Neutrophil (primary cell): ENCODE data around the gene BGN.

Source experiments
- H3K27ac ChIP-seq: fragments of 200-600 bp; sonication (generic); 2 replicates; pipeline ENCODE4 v1.5.1; 2016; ENCODE audit warnings: mild to moderate bottlenecking, moderate library complexity
- H3K27me3 ChIP-seq: fragments of 200-600 bp; sonication (generic); 2 replicates; pipeline ENCODE4 v1.6.0; 2016; ENCODE audit warnings: mild to moderate bottlenecking
- H3K36me3 ChIP-seq: fragments of 200-600 bp; sonication (generic); 2 replicates; pipeline ENCODE4 v1.5.1; 2017
- H3K4me1 ChIP-seq, 2 experiments: fragments of 200-600 bp in 1 of 2; sonication (generic) in 1 of 2; 1 replicate in 1 of 2; 2 replicates in 1 of 2; pipeline versions ENCODE4 v1.5.1 to v1.6.1; 2013 to 2016; ENCODE audit warnings: low read depth in 1 of 2, low read length in 1 of 2, mild to moderate bottlenecking in 1 of 2, moderate library complexity in 1 of 2; ENCODE audit not compliant: control insufficient read depth in 1 of 2, insufficient read depth in 1 of 2
- H3K4me3 ChIP-seq, 2 experiments: fragments of 200-600 bp in 1 of 2; sonication (generic) in 1 of 2; 1 replicate in 1 of 2; 2 replicates in 1 of 2; pipeline ENCODE4 v1.5.1; 2013 to 2016; ENCODE audit warnings: low read depth in 1 of 2, low read length in 1 of 2, mild to moderate bottlenecking in 1 of 2, moderate library complexity in 1 of 2
- H3K9me3 ChIP-seq: fragments of 200-600 bp; sonication (generic); 2 replicates; pipeline ENCODE4 v1.5.1; 2016
- TF ChIP-seq, protein P1 (sequence below): fragments of 200-600 bp; sonication (generic); IDR thresholded peaks from 2 replicates; pipeline ENCODE4 v1.5.1; 2016; ENCODE audit warnings: antibody characterized with exemption

The BGN gene

DNA sequence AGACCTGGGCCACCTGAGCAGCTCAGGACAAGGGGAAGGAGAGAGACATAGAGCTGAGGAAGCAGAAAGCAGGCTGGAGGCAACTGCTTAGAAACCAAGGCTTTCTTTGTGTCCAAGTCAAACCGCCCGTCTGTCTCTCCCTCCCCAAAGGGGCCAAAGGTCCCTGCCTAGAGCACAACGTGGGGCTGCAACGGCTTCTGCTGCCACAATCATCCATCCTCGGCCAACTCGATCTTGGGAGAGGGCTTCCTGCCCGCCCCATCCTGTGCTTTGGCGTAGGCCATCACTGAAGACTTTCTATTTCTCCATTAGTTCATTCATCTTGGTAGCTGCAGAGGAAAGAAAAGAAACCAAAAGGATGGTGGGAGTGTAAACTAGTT, 47.2 kb upstream of the BGN start:
- no peaks in the 10 kb centered on the region for H3K36me3 ChIP-seq
- H3K9me3 ChIP-seq: no peaks in the 10 kb centered on the region
- TF ChIP-seq, protein P1, sequence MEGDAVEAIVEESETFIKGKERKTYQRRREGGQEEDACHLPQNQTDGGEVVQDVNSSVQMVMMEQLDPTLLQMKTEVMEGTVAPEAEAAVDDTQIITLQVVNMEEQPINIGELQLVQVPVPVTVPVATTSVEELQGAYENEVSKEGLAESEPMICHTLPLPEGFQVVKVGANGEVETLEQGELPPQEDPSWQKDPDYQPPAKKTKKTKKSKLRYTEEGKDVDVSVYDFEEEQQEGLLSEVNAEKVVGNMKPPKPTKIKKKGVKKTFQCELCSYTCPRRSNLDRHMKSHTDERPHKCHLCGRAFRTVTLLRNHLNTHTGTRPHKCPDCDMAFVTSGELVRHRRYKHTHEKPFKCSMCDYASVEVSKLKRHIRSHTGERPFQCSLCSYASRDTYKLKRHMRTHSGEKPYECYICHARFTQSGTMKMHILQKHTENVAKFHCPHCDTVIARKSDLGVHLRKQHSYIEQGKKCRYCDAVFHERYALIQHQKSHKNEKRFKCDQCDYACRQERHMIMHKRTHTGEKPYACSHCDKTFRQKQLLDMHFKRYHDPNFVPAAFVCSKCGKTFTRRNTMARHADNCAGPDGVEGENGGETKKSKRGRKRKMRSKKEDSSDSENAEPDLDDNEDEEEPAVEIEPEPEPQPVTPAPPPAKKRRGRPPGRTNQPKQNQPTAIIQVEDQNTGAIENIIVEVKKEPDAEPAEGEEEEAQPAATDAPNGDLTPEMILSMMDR: no peak
- H3K27ac ChIP-seq: no peak overlapping the region
- H3K4me3 ChIP-seq: no peak overlapping the region
- no peaks in the 10 kb centered on the region for H3K4me1 ChIP-seq
- no peaks in the 10 kb centered on the region for H3K27me3 ChIP-seq

DNA sequence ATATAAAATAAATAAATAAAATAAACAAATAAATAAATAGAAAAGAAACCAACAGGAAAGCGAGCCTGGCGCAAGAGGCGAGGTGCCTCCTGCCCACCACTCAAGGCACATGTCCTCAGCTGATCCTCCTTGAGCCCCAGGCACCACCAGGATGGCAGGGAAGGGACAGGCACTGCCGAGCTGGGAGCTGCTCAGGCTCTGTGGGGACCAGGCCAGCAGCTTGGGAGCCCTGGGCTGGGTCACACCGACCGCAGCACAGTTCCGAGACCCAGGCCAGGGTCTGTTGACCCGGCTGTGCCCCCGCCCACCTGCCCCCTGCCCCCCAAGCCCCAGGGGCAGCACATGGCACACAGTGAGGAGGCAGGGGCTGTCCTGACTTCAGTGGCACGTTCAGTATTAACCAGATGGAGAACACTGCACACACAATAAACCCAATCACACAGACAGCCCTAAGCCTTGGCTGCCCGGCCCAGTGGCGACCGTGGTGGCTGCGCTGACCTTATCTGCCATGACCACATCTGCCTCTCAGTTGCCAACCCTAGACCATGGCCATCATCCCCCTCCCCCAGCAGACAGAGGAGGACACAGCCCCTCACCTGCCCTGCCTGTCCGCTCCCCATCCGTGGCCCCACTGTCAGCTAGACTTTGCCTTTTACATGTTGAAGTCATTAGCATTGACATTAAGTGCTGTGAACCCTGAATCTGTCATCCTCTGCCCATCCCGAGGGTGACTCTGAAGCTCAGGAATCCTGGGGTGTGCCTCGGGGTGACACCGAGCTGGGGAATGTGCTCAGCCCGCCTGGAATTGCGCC, 46.0 kb upstream of the BGN start:
- Histone ChIP-seq H3K9me3 (no peaks in the 10 kb centered on the region), H3K4me1 (no peaks in the 10 kb centered on the region), H3K27ac (no peak overlapping the region), H3K27me3 (no peaks in the 10 kb centered on the region), H3K4me3 (no peak overlapping the region), H3K36me3 (no peaks in the 10 kb centered on the region)
- TF ChIP-seq, protein P1: no peak

DNA sequence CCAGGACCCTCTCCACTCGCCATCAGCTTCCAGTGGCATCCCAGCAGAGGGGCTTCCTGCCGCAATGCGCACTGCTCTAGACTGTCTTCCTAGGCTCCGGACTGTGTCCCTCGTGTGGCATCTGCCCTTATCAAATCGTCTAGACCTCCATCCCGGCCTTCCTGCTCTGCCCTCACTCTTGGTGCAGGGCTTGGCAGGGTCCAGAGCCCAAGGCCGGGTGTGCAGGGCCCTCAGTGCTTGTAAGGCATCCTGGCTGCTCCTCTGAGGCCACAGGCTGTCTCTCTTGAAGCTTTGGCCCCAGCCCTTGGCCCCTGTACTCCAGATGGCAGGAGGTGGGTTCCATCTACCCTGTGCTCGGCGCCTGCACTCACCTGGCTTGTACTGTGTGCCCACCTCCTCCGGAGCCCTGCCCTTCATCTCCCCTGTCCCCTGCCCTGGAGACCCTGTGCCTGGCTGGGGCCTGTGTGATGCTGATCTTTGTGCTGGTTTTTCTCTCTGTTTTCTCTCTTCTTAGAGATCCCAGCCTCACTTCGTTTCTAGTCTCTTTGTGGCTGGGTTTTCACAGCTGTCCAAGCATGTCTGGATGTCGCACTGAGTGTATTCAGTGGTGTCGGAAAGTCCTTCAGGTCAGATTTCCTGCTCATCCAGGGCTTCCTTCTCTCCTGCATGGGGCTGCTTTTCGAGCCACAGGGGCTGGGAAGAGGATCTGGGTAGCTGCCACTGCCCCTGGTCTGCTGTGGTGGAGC, 45.2 kb upstream of the BGN start:
- H3K36me3 ChIP-seq: peaks cover 5% of the 10 kb centered on the region
- TF ChIP-seq, protein P1: no peak
- no peaks in the 10 kb centered on the region for H3K4me1 ChIP-seq
- no peak overlapping the region for H3K27ac ChIP-seq
- H3K27me3 ChIP-seq: no peaks in the 10 kb centered on the region
- H3K4me3 ChIP-seq: no peak overlapping the region
- no peaks in the 10 kb centered on the region for H3K9me3 ChIP-seq

DNA sequence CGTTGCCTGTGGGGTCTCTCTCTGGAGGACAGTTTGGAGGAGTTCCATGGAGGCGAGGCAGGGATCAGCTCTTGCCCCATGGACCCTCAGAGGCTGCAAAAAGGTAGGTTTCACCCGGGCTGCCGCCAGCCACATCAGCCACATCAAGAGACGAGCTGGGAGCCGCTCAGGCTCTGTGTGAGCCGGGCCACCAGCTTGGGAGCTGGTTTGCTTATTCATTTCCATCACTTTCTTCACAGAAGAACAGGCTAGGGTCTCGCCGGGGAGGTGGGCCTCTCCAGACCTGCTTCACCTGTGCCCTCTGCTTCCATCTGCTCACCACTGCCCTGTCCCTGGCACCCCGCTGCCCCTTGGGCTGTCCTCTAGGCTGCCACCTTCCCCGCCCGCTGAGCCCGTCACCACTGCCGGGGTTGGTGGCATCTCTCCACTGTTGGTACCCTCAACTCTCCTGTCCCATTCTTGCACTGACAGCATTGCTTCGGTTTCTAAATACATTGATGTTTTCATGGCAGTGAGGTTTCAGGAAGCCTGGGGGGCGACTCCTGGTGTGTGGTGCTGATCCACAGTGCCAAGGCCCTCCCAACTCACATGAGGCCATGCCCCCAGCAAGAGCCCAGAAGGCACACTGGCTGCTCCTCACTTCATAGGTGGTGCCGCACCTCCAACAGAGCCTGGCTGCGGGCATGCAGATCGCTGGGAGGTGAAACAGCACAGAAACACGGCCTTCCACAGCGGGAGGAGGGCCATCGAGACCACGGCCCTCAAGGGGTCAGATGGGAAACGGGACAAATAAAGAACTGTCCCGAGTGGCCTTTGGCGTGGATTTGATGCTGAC, 44.4 kb upstream of the BGN start:
- no peak overlapping the region for H3K27ac ChIP-seq
- H3K9me3 ChIP-seq: no peaks in the 10 kb centered on the region
- peaks cover 13% of the 10 kb centered on the region for H3K36me3 ChIP-seq
- no peaks in the 10 kb centered on the region for H3K4me1 ChIP-seq
- no peak overlapping the region for H3K4me3 ChIP-seq
- H3K27me3 ChIP-seq: no peaks in the 10 kb centered on the region
- TF ChIP-seq, protein P1: no peak

DNA sequence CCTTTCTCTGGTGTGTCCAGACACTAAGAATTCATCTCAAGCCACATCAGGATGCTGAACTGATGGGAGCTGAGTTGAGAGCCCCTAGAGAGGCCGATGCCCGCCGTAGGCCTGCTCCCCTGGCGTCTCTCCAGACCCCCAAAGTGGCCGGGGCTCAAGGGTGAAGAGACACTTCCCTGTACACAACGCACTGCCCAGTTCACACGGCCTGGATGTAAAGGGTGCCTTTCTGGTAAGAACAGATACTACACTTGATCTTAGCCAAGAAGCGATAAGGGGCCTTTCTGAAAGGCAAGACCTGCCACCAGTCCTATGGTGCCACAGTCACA, 43.9 kb upstream of the BGN start:
- no peak overlapping the region for H3K27ac ChIP-seq
- H3K9me3 ChIP-seq: no peaks in the 10 kb centered on the region
- no peaks in the 10 kb centered on the region for H3K4me1 ChIP-seq
- TF ChIP-seq, protein P1: no peak
- no peak overlapping the region for H3K4me3 ChIP-seq
- H3K36me3 ChIP-seq: peaks cover 17% of the 10 kb centered on the region
- H3K27me3 ChIP-seq: no peaks in the 10 kb centered on the region
